GM18951 (cell line): ENCODE measurements around the gene RAB24.
"Not testable (repeated sequence)": the region's sequence is repeated elsewhere in the genome, so short reads cannot be mapped to it uniquely, and the experiment has no call there.

ENCODE experiments used
- POLR2A ChIP-seq: IDR thresholded peaks from 4 replicates; pipeline ENCODE4 v1.6.1; 2011; ENCODE audit warnings: mild to moderate bottlenecking; ENCODE audit not compliant: insufficient read length, insufficient read depth; ENCODE audit errors: extremely low read depth
- in situ Hi-C: fragments of 300-500 bp; cut with MboI; formaldehyde crosslinking; loops from one replicate; pipeline ENCODE4 v1.12.0; 2022; ENCODE audit warnings: low sequenced_read_pairs, mixed read lengths, inconsistent platforms; ENCODE audit not compliant: unreplicated experiment

RAB24 gene

DNA sequence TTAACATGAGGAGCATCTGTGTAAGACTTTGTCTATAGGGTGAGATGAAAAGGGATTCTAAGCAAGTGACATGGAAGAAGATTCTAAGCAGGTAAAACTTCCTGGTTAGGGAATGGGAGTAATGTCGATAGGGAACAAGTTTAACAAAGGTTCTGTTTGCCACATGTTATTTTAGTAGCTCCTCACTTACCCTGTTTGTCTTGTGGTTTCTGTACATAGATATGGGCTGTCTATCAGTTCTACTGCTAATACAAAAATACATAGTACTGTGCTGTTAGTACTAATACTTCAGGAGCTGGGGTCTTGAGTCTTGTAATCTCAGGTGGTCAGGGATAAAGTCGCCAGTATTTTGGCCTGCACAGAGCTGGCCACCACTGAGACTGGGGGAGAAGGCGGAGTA, 32.9 kb downstream of the RAB24 start:
- TF ChIP-seq POLR2A, result no peak
- in situ Hi-C loops, result no loop called here

DNA sequence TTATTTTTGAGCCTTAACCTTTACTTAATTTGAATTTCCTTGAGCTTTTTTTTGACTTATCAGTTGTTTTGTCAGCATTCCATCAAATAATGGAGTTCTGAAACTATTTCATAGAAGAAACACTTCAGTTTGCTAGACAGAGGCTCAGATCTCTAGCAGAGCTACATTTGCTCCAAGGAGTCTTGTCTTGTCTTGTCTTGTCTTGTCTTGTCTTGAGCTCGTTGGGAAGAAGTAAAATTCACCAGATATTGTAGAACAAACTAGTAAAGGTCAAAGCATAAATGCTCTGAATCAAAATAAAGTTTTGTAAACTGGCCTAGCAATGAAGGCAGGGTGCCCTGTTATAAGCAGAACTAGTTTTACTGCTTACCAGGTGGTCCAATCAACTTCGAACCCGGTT, 33.5 kb downstream of the RAB24 start:
- no peak for TF ChIP-seq POLR2A
- in situ Hi-C loops, result no loop called here

DNA sequence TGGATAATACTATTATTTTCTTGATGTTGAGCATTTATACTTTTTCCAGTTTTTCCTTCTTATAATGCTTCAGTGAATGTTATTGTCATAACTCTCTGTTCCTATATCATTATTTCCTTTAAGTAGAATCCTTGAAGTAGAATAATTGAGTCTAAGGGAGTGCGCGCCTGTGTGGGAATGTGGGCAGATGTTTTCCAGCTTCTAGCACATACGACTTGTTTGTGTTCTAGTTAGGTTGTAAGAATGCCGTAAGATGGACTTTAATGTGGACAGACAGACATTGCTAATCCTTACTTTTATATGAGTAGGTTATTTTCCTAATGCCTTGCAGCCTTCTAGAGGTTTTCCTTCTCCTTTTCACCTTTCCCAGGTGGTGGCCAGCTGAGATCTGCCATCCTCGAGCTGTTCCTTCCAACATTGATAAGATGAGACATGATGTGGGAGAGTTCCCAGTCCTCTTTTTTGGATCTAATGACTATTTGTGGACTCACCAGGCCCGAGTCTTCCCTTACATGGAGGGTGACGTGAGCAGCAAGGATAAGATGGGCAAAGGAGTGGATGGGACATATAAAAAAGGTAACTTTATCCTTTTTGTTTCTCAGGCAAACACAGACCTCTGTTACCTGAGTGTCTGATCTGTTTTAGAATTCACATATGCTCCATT, 34.2 kb downstream of the RAB24 start:
- in situ Hi-C loops, result no loop called here
- TF ChIP-seq POLR2A, result no peak

DNA sequence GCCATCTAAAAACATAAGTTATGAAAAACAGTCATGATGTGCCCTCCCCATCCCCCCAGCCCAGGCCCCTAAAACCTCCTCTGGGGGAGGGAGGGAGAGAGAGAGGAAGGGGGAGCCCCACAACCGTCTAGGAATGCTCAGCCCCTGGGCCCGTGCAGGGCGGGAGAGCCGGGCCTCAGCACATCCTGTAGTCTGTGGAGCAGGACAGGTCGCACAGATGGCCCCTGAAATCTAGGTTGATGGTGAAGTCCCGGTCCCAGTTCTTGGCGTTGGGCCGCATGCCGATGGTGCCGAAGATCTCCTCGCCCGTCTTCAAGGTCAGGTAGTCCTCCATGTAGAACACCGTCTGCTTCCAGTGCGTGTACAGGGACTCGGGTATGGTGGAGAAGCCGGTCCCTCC, 38.1 kb downstream of the RAB24 start:
- in situ Hi-C loops, result no loop called here
- no peak for TF ChIP-seq POLR2A

DNA sequence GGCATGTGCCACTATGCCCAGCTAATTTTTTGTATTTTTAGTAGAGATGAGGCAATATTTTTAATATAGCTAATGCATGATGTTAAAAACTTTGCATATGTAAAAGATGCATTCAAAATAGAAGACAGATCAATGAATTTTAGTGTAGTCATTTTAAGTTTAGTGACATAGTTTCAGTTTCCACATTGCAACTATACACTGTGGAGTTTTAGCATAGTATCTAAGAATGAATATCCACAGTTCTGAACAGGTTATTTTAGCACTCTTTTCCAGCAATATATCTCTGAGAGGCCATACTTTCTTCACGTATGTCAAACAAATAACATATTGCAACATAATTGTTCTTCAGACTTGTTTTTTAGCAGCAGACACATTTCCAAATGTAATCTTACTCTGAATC, 39.3 kb downstream of the RAB24 start:
- in situ Hi-C loops, result no loop called here
- no peak for TF ChIP-seq POLR2A

DNA sequence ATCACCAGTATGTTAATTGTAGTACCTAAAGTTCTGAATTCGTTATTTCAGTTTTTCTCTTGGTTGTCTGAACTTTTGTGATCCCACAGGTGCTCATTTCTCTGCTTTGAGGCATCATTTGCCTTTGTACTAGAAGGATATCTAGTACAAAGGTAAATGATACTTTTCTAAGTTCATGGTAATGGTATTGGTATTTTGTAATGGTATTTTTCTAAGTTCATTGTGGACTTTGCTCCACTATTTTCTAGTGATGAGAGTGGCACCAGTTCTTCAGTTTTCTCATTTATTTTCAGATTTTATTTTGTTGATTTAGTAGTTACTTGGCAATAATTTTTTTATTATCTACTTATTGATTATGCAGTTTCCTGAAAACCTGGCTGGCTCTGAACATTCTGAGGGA, 42.0 kb downstream of the RAB24 start:
- no peak for TF ChIP-seq POLR2A
- in situ Hi-C loops, result no loop called here

DNA sequence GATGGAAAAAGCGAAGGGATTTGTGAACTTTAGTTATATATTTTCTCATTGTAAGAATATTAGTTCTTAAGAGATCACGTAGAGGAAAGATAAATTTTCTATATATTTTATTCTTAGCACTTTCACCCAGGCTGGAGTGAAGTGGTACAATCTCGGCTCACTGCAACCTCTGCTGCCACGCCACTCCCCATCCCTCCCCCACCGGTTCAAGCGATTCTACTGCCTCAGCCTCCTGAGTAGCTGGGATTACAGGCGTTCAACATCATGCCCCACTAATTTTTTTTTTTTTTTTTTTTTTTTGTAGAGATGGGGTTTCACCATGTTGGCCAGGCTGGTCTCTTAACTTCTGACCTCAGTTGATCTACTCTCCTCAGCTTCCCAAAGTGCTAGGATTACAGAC, 42.6 kb downstream of the RAB24 start:
- no peak for TF ChIP-seq POLR2A
- in situ Hi-C loops, result no loop called here

DNA sequence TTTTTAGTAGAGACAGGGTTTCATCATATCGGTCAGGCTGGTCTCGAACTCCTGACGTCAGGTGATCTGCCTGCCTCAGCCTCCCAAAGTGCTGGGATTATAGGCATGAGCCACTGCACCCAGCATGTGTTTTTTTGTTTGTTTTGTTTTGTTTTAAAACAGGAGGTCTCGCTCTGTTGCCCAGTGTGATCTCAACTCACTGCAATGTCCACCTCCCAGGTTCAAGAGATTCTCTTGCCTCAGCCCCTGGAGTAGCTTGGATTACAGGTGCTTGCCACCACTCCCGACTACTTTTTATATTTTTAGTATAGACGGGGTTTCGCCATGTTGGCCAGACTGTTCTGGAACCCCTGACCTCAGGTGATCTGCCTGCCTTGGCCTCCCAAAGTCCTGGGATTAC, 44.8 kb downstream of the RAB24 start:
- in situ Hi-C loops, result not testable (repeated sequence)

DNA sequence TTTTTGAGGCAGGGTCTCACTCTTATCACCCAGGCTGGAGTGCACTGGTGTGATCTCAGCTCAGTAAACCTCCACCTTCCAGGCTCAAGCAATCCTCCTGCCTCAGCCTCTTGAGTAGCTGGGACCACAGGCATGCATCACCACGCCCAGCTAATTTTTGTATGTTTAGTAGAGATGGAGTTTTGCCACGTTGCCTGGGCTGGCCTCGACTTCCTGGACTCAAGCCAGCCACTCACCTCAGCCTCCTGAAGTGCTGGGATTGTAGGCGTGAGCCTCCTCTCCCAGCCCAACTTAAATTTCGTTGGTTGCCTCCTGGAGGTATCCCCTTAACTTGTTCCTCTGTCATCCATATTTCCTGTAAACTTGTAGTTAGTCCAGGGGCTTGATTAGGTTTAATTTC, 47.2 kb downstream of the RAB24 start:
- no peak for TF ChIP-seq POLR2A
- in situ Hi-C loops, result no loop called here

DNA sequence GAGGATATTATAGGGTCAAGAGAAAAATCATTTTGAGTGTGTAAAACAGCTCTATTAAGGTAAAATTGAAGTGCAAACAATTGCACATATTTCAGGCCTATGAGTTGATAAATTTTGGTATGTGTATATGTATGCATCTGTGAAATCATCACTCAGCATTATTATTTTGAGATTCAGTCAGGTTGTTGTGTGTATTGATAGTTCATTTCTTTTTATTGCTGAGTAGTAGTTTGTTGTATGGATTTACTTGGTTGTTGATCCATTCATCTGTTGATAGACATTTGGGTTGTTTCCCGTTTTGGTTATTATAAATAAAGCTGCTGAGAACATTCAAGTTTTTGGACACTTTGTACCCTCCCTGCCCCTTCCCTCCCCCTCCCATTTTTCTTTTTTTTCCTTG, 50.3 kb downstream of the RAB24 start:
- in situ Hi-C loops, result no loop called here
- TF ChIP-seq POLR2A, result no peak
